ENCODE data around the gene DCLK1.

GRCh38 chr13:35791184-35791851 is 339.9 kb downstream of the DCLK1 start:
- TF ChIP-seq CTCF (IDR thresholded peaks at IDR 0.05) = no peak
- no peak for TF ChIP-seq POLR2A (IDR thresholded peaks at IDR 0.05)

Measured in adrenal gland (tissue), 5 donors.